Hematopoietic multipotent progenitor cell treated with erythropoietin and hydrocortisone succinate and interleukin-3 and kit ligand, for 17 days (in vitro differentiated cells): ENCODE data around the gene PIGX.
"Not testable (repeated sequence)": the region's sequence is repeated elsewhere in the genome, so short reads cannot be mapped to it uniquely, and the experiment has no call there.

Experiments
- DNase-seq: peaks from one replicate; pipeline ENCODE4 v3.0.0-alpha.2; 2015; ENCODE audit warnings: low spot score

Gene PIGX

DNA sequence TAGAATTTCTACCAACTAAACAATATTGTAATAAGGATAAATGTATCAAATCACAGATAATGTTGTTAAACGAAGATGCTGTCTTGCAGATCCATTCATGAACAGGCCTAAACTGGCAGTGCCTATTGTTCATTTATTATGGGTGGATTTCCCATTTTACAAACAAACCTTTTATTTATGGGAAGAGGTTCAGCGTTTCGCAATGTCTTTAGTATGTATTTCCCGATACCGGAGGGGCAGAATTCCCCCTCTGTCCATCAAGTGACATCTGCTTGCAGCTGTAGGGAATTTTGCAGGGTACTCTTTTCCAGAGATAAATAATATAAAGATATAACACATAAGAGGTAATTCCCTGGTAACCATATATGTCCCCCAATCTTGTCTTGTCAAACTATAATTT is 5.8 kb upstream of the PIGX start:
- no peak for DNase-seq

DNA sequence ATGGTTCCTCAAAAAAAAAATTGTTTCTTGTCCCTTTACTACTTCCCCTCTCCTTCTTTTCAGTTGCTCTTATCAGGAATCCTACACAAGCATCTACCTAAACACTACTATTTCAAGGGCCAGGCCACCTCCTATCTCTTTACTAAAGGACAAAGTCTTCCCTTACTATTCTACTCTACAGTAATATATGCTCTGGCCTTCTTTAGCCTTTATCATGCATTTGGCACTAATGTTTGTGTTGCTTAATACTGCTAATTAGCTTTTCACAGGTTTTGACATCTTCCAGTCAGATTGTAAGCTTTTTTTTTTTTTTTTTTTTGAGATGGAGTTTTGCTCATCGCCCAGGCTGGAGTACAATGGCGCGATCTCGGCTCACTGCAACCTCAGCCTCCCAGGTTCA is 5.4 kb upstream of the PIGX start:
- no peak for DNase-seq

DNA sequence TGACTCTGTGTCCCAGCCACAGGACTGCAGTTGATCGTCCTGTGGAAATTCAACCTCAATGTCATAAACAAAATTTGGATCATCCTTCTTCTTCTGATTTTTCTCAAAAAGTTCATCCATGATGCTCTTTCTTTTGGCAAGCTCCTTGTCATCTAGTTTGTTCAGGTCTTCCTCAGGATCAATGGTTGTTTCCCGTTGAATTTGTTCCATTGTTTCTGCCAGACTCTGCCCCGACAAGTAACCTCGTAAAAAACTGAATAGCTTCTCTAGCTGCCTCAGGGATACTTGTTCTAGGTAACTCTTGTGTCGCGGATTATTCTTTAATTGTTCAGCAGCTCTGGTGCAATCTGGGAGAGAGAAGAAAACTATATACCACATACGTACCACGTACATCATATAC is 4.6 kb upstream of the PIGX start:
- no peak for DNase-seq

DNA sequence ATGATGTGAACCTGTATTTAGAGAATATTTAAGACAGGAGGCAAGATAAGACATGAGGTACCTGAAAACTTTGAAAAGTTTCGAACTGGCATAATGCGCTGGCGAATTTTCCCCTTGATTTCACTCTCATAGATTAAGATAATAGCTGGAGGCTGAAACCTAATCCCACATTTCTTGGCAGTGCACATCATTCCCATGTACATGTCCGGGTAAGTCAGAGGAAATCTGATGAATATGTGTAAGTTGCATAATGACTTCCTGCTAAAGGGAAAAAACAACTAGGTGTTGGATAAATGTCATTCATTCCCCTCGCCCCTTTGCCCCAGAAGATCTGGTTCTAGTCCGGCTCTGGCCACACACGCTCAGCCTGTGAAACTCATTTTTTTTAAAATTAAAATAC is 3.7 kb upstream of the PIGX start:
- DNase-seq, result no peak

DNA sequence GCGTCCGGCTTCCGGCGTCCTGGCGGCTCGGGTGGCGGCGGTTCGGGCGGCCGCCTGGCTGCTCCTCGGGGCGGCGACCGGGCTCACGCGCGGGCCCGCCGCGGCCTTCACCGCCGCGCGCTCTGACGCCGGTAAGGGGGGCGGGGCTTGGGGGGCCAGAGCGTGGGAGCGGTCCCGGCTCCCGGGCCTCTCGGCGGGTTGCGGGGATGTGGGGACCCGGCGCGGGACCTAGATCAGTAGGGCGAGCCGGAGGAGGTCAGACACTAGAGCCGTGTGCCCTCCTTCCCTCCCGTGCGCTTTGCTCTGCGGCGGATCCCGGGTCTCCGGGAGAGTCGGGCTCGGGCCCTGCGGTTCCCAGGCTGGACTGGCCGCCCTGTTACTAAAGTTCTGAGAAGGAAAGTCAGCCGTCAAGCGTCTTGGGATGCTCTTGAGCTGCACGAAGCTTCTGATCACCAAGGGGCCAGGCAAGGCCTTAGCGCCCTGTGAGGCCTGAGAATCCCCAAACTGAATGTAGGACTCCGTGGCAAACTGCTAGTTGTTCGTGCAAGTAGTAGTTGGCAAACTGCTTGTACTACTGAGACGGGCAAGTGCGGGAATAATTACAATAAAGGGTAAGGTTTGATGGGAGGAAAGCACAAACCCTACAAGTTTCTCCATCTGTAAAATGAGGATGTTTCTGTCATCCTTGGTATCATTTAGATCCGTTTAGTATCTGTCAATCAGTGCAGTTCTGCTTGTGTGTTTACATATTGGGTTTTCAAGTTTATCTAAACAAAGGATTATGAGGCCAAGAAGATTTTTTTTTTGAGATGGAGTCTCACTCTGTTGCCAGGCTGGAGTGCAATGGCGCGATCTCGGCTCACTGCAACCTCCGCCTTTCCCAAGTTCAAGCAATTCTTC is 587 bp downstream of the PIGX start:
- DNase-seq, result no peak

DNA sequence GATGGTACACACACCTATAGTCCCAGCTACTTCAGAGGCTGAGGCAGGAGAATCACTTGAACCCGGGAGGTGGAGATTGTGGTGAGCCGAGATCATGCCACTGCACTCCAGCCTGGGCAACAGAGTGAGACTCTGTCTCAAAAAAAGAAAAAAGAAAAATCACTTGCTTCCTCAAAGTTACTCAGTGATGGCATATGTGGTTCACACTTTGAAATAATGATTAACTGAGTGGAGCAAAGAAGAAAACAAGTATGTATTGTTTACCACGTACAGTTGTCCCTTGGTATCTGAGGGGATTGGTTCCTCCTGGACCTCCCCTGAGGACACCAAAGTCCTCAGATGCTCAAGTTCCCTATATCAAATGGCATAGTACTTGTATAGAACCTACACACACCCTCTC is 5.0 kb downstream of the PIGX start:
- not testable (repeated sequence) for DNase-seq

DNA sequence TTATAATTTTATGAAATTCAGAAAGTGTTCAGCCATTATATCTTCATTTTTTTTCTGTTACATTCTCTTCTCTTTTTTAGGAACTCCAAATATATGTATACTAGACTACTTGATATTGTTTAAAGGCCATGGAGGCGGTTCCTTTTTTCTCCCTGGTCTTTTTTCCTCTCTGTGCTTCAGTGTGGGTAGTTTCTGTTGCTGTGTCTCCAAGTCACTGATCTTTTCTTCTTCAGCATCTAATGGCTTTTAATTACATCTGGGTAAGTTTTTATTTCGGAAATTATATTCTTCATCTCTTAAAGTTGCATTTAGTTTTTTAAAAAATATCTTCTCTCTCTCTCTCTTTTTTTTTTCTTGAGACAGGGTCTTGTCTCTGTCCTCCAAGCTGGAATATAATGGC is 8.9 kb downstream of the PIGX start:
- DNase-seq, result no peak

DNA sequence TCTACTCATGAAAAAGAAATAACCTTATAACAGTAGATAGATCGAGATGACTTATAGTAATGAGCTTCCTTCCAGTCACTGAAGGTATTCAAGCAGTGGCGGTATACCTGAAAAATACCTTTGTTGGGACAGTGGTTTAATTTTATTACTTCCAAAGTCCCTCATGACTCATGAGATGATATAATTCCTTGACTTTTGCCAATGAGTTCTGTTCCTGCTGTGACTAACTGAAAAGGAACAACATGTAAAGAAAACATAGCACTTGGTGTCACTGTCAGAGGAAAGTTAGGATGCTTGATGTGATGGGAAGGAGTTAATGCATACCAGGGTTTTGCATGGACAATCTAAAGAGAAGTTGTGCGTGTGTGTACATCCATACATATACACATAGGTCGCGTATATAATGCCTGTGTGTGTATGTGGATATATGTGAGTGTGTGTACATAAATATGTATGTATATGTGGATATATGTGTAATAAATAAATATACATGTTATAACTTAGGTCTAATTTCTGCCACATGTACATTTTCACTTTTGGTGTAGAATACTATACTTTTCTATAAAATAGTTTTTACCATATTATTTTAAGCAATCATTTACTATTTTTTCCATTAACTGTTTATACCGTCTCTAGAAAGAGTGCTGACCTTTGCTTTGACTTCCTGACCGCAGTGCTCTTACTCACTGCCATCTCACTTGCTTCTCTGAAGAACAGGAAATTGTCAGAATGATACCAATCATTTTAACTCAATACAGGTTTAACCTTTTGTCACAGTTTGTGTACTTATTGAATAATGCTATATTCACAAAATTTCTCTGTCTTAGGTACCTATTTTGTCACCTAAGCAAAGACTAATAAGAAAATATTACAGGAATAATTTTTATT is 14.9 kb downstream of the PIGX start:
- no peak for DNase-seq

DNA sequence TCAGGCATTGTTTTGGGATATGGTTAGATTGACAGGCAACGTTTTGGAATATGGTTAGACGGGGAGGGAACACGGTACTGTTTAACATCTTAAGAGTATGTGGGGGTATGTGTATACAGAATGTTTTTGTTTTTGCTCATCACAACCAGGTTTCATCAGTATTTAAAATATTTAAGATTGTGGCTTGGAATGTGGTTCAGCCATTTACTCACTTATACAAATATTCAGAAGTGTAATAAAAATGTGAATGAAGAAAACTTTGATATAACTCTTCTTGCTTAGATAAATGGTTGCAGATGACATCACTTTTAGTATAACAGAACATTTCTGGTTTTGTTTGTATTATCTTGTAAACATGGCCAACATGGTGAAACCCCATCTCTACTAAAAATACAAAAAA is 23.6 kb downstream of the PIGX start:
- no peak for DNase-seq

DNA sequence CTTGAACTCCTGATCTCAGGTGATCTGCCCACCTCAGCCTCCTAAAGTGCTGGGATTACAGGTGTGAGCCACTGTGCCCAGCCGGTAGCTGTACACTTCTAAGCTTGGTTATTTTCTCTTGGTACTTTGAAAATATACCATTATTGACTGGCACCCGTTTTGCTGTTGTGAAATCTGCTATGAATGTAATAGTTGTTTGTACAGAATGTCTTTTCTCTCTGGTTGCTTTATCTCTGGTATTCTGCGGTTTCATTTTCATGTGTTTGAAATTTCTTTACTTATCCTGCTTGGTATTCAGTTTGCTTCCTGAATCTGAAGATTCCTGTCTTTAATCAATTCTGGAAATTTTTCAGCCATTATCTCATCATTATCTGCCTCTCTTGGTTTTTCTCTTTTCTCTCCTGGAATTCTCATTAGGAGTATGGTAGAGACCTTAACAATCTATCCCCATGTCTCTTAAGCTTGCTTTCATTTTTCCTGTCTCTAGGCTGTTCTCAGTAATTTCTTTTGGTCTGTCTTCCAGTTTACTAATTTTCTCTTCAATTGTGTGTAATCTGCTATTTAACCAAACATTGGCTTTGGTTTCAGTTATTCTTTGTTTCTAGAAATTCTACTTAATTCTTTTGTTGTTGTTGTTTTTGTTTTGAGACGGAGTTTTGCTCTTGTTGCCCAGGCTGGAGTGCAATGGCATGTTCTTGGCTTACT is 24.6 kb downstream of the PIGX start:
- DNase-seq, result no peak

DNA sequence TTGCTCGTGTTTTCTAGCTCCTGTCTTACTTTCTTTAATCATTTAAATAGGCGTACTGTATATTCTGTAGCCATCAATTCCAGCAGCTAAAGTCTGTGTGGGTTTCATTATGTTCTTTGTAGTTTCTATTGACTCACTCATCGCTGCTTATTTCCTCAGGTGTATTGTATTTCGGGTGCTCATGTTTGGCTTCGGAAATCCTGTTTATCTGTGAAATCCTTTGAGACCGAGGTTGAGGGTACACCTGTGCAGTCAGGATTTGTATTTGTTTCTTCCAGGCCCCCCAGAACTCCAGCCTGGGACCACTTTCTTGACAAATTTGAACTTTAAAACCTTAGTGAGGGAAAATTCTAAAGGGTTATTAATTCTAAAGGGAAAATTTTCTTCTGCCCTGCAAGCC is 25.5 kb downstream of the PIGX start:
- DNase-seq, result no peak

DNA sequence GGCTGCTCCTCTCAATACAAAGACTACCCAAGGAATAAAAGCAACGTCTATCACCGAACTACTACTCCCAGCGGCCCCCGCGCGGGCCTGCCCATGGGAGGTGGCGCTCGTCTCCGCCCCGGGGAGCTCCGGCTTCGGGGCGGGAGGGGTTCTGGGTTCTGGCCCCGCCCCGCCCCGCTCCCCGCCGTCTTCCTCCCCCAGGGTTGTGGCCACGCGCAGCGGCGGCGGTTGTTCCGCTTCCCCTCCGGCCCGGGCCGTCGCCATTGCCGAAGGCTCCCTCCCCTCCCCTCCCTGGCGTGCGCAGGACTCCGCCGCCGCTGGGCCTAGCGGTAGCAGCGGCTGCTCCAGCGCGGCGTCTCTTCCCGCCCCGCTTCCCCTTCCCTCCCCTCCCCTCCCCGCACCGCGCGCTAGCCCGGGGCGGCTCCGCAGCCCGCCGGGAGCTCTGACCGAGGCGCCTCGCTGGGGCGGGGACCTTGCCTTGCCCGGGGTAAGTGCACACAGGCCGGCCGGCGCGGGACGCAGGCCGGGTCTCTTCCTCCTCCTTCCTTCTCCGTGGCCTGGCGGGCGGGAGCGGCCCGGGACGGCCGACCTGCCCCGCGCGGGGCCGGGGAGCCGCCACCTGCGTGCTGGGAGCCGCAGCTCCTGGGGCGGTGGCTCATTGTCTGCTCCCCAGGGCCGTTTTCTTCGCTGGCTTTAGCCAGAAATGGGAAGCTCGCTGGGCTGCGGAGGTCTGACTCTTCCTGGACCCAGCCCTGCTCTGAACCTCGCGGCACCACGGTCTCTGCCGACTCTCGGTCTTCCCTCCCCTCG is 27.7 kb downstream of the PIGX start, which contains the start of gene PAK2:
TSS of gene PAK2 (plus strand) at position 187 of the 810 bp plus-strand sequence. CDS start 42,790 bp downstream, outside the sequence.
- peak; percentile 89 for DNase-seq

DNA sequence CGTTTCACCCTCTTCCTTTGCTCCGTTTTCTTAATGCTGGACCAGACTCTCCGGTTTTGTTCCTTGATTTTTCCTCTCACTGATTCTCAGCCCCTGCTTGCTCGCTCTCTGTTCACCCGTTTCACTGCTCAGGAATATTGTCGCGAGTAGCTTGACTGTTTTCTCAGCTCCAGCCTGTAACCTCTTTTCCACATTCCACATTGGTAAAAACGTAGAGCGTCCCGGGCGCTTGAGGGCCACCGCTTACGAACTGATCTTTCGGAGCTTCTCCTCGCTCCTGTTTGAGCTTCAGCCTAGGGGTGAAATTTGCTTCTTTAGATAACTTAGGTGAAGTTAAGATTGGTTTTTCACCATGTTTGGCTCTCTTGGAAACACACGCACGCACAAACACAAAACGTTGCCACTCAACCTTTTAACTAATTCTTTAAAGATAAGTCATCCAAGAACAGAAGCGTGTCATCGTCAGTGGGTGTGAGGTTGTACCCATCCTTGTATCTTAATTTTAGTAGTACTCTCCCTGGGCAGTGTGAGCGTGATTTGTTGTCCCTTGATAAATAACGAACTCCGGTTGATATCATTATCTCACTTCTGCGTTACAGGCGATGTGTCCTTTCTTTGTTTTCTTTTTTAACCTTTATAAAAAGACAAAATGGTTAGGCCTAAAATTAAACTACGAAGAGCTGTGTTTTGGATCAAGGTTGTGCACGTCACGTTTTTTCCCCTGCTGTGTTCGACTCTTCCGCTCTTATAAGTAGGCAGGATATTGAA is 28.5 kb downstream of the PIGX start:
- DNase-seq, result peak; percentile 35

DNA sequence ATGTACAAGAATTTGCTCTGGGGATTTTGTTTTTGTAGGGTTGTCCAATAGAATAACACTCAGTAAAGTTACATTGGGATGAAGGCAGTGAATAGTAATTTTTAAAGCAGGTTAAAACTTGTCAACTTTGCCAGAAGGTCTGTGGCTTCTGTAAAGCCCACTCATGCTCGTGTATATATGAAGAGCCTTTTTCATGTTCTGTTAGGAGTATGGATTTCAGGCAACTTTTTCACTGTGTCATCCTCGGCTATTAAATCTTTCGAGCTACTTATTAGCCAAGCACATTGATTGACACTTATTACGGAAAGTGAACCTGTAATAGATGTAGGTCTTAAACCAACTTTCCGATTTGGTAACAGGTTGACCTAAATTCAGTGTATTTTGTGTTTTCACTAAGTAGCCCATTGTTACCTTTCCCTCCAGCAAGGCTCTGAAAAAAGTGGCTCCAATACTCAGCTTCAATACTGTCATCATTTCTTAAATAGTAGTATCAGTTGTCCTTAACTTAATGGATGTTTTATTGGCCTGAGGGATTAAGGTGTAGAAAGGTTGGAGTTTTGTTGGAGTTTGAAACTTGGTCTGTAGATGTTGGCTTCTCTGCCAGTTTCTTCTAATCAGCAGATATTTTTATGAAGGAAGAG is 29.2 kb downstream of the PIGX start:
- DNase-seq, result peak; percentile 10

DNA sequence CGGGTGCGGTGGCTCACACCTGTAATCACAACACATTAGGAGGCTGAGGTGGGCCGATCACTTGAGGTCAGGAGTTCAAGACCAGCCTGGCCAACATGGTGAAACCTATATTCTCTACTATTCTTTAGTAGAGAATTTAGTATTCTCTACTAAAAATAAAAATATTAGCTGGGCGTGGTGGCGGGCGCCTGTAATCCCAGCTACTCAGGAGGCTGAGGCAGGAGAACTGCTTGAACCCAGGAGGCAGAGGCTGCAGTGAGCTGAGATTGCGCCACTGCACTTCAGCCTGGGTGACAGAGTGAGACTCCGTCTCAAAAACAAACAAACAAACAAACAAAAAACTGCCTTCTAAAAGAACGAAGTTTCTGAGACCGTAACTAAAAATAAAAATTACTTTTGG is 31.4 kb downstream of the PIGX start:
- not testable (repeated sequence) for DNase-seq

DNA sequence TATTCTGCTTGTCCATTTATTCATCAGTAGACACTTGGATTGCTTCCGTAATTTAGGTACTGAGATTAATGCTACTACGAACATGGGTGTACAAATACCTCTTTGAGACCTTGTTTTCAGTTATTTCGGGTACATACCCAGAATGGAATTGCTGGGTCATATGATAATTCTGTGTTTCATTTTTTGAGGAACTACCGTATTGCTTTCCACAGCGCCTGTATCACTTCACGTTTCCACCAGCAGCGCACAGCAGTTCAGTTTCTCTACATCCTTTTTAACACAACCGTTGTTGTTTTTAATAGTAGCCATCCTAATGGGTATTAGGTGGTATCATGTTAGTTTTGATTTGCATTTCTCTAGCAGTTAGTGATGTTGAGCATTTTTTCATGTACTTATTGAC is 36.9 kb downstream of the PIGX start:
- DNase-seq, result no peak

DNA sequence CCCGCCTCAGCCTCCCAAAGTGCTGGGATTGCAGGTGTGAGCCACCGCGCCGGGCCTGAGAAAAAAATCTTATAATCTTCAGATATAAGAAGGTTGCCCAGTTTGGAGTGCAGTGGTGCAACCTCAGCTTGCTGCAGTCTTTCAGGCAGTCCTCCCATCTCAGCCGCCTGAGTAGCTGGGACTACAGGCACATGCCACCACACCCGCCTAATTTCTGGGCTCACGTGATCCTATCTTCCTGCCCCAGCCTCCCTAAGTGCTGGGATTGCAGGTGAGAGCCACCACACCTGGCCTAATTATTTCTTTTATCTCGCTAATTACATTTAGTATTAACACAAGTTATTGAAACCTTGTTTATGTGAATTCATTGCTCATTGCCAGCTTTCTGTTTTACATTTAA is 41.0 kb downstream of the PIGX start:
- DNase-seq, result no peak

DNA sequence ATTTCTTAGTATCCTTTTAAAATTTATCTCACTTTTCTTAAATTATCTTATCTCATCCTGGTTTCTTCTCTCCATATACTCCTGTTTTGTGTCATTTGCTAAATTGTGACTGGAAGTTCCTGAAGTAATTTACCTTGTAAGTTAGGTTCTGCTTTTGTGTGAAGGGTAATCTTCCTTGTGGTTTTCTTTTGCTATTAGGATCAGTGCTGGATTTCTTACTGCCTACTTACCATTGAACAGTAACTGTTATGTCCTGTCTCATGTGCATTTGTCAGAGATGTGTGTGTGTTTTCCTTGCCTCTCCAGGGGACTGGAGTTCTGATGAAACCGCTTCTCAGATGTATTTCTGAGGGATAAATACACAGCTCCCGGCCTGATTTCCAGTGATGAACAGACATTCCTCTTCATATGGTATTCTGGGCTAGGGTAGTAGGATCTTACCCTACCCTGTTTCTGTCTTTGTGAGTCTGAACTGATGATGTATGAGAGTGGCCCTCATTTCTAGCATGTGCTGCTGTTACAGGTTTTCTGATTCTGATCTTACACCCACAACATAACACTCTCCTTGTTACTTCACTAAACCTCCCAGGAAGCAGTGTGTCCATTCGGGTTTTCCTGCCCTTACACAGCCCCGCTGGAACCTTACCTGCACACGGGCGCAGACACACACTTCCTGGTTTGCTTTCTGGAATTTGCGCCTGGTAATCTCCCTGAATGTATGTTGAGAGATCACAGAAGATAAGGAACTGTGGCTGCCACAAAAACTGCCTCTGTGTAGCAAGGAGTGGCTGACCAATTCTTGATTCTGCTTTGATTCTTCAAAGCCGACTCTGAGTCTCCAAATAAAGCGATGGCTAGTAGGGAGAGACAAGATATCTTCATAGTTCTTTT is 42.2 kb downstream of the PIGX start:
- no peak for DNase-seq

DNA sequence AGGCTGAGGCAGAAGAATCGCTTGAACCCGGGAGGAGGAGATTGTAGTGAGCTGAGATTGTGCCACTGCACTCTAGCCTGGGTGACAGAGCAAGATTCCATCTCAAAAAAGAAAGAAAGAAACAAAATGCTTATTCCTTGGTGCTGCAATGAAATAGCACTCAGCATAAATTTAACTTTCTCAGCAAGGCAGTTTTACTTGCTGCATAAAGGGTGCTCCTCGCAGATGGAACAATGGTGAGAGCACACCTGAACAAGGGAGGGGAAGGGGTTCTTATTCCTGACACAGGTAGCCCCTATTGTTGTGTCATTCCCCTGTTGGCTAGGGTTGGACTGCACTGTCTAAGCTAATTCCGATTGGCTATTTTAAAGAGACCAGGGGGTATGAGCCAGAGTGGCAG is 44.6 kb downstream of the PIGX start:
- no peak for DNase-seq
